Rectal smooth muscle tissue (tissue), 1 donor: ENCODE data around the gene SLMAP.
A peak's percentile ranks its signal among the peaks of the same experiment; 100 is the strongest.

Source experiments
- H3K27ac ChIP-seq: one replicate; pipeline ENCODE4 v1.7.0; 2013; ENCODE audit warnings: low read depth, low read length, inconsistent platforms
- H3K27me3 ChIP-seq: one replicate; pipeline ENCODE4 v1.7.0; 2013; ENCODE audit warnings: low read length; ENCODE audit not compliant: control insufficient read depth, insufficient read depth
- H3K36me3 ChIP-seq: one replicate; pipeline ENCODE4 v1.7.0; 2013; ENCODE audit warnings: low read length; ENCODE audit not compliant: control insufficient read depth, insufficient read depth
- H3K4me1 ChIP-seq: one replicate; pipeline ENCODE4 v1.7.0; 2013; ENCODE audit warnings: low read length; ENCODE audit not compliant: control insufficient read depth, insufficient read depth
- H3K4me3 ChIP-seq: one replicate; pipeline ENCODE4 v1.7.0; 2013; ENCODE audit warnings: low read length
- H3K9ac ChIP-seq: one replicate; pipeline ENCODE4 v1.7.0; 2013; ENCODE audit warnings: low read length

SLMAP gene

GRCh38 chr3:57890874-57891273, 134.8 kb downstream of the SLMAP start:
- peak overlapping the region; percentile 47 for H3K4me3 ChIP-seq

GRCh38 chr3:57892423-57892822, 136.3 kb downstream of the SLMAP start:
- no peaks in the 10 kb centered on the region for H3K27me3 ChIP-seq
- H3K4me3 ChIP-seq: peak overlapping the region; percentile 52
- peaks cover 8% of the 10 kb centered on the region for H3K4me1 ChIP-seq
- H3K27ac ChIP-seq: peak overlapping the region; percentile 93
- no peaks in the 10 kb centered on the region for H3K36me3 ChIP-seq
- no peak overlapping the region for H3K9ac ChIP-seq

More at GRCh38 chr3:57890874-57891273, 134.8 kb downstream of the SLMAP start:
- H3K36me3 ChIP-seq: no peaks in the 10 kb centered on the region
- no peaks in the 10 kb centered on the region for H3K27me3 ChIP-seq
- H3K27ac ChIP-seq: peak overlapping the region; percentile 93
- peaks cover 4% of the 10 kb centered on the region for H3K4me1 ChIP-seq
- no peak overlapping the region for H3K9ac ChIP-seq

GRCh38 chr3:57893156-57893555, 137.0 kb downstream of the SLMAP start:
- H3K9ac ChIP-seq: no peak overlapping the region
- no peaks in the 10 kb centered on the region for H3K36me3 ChIP-seq
- H3K4me1 ChIP-seq: peaks cover 8% of the 10 kb centered on the region
- peak overlapping the region; percentile 52 for H3K4me3 ChIP-seq
- H3K27ac ChIP-seq: peak overlapping the region; percentile 93
- H3K27me3 ChIP-seq: no peaks in the 10 kb centered on the region

- peaks cover 9% of the 10 kb centered on the region for H3K4me1 ChIP-seq
- H3K27ac ChIP-seq: peak overlapping the region; percentile 93
- no peak overlapping the region for H3K9ac ChIP-seq
- H3K27me3 ChIP-seq: no peaks in the 10 kb centered on the region
- H3K4me3 ChIP-seq: no peak overlapping the region
- no peaks in the 10 kb centered on the region for H3K36me3 ChIP-seq
Measured at GRCh38 chr3:57893668-57894067, 137.6 kb downstream of the SLMAP start.

DNA sequence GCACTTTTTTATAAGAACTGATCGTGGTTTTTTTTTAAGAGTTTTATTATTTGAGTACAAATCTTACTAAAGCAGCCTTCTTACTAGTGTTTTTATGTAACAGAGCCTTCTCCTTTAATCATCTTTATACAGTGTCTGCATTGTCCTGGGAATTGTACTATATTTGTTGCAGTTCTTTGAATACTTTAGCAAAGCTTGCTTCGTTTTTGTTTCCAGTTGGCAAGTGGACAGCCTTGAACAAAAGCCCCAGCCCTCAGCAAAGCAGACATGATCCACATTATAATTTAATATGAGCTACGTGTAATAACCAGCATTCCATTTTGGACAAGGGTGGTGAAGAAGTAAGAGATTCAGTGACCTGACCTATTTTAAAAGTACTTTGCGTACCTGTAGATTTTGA, 139.9 kb downstream of the SLMAP start:
- Histone ChIP-seq H3K27me3 (no peaks in the 10 kb centered on the region), H3K4me1 (peaks cover 12% of the 10 kb centered on the region), H3K4me3 (no peak overlapping the region), H3K27ac (peak overlapping the region; percentile 41), H3K9ac (no peak overlapping the region), H3K36me3 (no peaks in the 10 kb centered on the region)

- no peak overlapping the region for H3K9ac ChIP-seq
- peaks cover 15% of the 10 kb centered on the region for H3K4me1 ChIP-seq
- H3K27ac ChIP-seq: peak overlapping the region; percentile 41
- no peaks in the 10 kb centered on the region for H3K36me3 ChIP-seq
- no peak overlapping the region for H3K4me3 ChIP-seq
- H3K27me3 ChIP-seq: no peaks in the 10 kb centered on the region
Measured at GRCh38 chr3:57896691-57897090, 140.6 kb downstream of the SLMAP start.

- no peaks in the 10 kb centered on the region for H3K36me3 ChIP-seq
- H3K4me3 ChIP-seq: no peak overlapping the region
- peak overlapping the region; percentile 31 for H3K27ac ChIP-seq
- H3K4me1 ChIP-seq: peaks cover 18% of the 10 kb centered on the region
- no peak overlapping the region for H3K9ac ChIP-seq
- H3K27me3 ChIP-seq: no peaks in the 10 kb centered on the region
Measured at GRCh38 chr3:57900786-57901185, 144.7 kb downstream of the SLMAP start.

DNA sequence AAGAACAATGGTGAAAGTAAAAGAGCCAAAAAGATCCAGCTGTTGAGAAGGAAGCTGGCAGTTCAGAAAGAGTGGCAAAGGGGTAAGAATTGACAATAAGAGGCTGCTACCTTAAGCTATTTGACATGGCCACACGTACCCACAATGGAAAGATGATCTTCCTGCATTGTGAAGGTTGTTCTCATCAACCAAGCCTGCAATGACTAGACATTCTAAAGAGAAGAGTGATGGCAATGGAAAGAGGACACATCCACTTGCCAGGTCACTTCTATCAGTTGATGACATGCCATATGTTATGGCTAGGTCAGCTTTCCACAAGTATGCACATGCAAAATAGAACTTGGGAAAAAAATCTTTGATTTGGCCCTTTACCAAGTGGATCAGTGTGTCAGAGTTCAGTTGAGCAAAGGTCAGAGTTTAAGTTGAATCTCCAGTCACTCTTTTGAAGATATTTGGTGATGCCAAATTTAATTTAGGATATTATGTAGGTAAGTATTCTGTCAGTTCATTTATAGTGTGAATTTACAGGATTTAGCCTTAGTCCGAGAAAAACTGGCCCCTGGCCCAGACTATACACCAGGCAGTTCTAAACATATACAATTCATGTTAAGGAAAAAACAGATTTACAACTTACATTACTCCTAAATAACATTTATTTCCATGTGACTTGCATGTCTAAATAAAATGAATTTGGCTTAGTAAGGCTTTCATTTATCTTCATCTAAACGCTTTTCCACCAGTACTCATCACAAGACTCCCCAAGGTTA, 147.2 kb downstream of the SLMAP start:
- Histone ChIP-seq H3K4me3 (no peak overlapping the region), H3K36me3 (peaks cover 3% of the 10 kb centered on the region), H3K4me1 (peaks cover 16% of the 10 kb centered on the region), H3K9ac (no peak overlapping the region), H3K27me3 (no peaks in the 10 kb centered on the region), H3K27ac (peak overlapping the region; percentile 27)

- no peak overlapping the region for H3K27ac ChIP-seq
- H3K4me1 ChIP-seq: peaks cover 6% of the 10 kb centered on the region
- peaks cover 13% of the 10 kb centered on the region for H3K36me3 ChIP-seq
Measured at GRCh38 chr3:57910990-57911389, 154.9 kb downstream of the SLMAP start.

DNA sequence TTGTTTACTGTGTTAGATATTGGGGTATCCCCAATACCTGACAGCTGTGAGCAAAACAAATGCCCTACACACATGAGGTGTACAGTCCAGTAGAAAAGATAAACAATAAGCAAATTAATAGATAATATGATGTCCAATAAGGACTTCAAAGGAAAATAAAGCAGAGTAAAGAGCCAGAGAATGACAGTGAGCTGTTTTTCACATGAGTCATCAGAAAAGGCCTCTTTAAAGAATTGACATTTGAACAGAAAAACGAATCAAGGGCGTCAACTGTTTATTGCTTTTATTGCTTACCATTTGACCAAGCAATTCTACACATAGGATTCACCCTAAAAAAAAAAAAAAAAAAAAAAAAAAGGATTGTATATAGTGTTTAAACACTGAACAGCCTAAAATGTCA, 155.5 kb downstream of the SLMAP start:
- peaks cover 9% of the 10 kb centered on the region for H3K4me1 ChIP-seq
- H3K36me3 ChIP-seq: peaks cover 13% of the 10 kb centered on the region
- no peak overlapping the region for H3K9ac ChIP-seq
- H3K27me3 ChIP-seq: no peaks in the 10 kb centered on the region
- H3K4me3 ChIP-seq: no peak overlapping the region
- no peak overlapping the region for H3K27ac ChIP-seq

More at GRCh38 chr3:57910990-57911389, 154.9 kb downstream of the SLMAP start:
- no peaks in the 10 kb centered on the region for H3K27me3 ChIP-seq
- H3K9ac ChIP-seq: no peak overlapping the region
- H3K4me3 ChIP-seq: no peak overlapping the region

DNA sequence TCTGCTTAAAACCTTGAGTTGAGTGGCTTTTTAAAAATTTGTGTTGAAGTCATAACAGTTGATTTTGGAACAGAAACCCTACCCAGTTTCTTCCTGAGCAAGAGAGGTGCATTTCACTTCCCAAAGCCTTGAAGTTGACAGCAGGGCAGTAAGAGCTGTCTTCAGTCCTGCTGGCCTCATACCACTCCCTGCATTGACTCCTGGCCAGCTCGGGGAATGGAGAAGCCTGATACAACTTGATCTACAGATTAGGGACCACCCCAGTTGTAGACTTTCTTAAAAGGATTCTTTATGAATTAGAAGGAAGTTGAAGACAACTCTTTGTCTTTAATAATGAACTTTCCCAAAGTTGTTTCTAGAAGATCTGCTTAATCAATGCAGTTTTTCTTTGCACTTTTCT, 161.5 kb downstream of the SLMAP start:
- Histone ChIP-seq H3K36me3 (peaks cover 20% of the 10 kb centered on the region), H3K27ac (peak overlapping the region; percentile 28), H3K27me3 (no peaks in the 10 kb centered on the region), H3K4me1 (peaks cover 4% of the 10 kb centered on the region), H3K9ac (no peak overlapping the region), H3K4me3 (no peak overlapping the region)

- H3K36me3 ChIP-seq: peaks cover 22% of the 10 kb centered on the region
Measured at GRCh38 chr3:57918123-57918837, 162.2 kb downstream of the SLMAP start.

More at GRCh38 chr3:57918123-57918837, 162.2 kb downstream of the SLMAP start:
- no peaks in the 10 kb centered on the region for H3K27me3 ChIP-seq
- H3K4me3 ChIP-seq: no peak overlapping the region
- H3K9ac ChIP-seq: no peak overlapping the region
- peak overlapping the region; percentile 28 for H3K27ac ChIP-seq
- H3K4me1 ChIP-seq: peaks cover 8% of the 10 kb centered on the region
